GM18517 (cell line): ENCODE data around the gene PBX1.
"Not testable (repeated sequence)": the region's sequence is repeated elsewhere in the genome, so short reads cannot be mapped to it uniquely, and the experiment has no call there.

Experiments
- ATAC-seq: cut with Tn5 transposase; IDR thresholded peaks from one replicate; pipeline ENCODE4 v1.9.1; 2021; ENCODE audit warnings: mild to moderate bottlenecking, moderate library complexity; ENCODE audit not compliant: unreplicated experiment

Gene PBX1

DNA sequence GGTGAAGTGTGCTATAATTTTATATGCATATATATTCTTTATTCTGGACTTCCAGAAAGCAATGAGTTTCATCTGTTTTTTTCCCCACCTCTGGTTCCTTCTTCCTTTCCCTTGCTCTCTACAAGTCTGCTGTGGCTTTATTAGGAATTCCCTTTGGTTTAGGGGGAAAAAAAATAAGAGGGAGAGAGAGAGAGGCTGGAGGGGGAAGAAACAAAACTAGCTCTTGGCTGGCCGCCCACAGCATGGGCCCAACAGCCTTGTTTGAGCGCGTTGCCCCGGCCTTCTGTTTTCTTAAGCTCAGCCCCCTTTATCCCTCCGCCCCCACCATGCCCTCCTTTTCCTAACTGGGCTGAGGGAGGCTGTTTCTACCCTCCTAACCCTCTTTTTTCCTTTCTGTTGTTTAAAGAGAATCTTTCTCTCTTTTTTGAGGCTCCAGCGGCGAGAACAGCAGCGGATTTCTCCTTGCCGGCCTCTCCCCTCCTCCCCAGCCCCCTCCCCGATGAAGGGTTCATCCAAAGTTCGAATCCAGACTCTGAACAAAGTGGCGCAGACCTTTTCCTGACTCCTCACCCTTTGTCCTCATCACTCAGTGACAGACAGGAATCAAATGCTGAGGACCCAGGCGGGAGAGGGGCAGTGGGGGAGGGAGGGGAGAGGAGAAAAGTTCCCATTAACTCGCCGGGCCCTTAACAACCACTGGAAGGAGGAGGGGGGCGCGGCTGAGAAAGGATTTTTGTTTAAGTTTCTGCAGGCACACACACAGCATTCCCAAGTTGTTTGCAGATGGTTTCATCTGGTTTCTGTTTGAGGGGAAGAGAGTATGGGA lies 29.7 kb downstream of the PBX1 start:
- no peak for ATAC-seq

- ATAC-seq = no peak
These were observed 30.4 kb downstream of the PBX1 start for GRCh38 chr1:164589408-164589807.

DNA sequence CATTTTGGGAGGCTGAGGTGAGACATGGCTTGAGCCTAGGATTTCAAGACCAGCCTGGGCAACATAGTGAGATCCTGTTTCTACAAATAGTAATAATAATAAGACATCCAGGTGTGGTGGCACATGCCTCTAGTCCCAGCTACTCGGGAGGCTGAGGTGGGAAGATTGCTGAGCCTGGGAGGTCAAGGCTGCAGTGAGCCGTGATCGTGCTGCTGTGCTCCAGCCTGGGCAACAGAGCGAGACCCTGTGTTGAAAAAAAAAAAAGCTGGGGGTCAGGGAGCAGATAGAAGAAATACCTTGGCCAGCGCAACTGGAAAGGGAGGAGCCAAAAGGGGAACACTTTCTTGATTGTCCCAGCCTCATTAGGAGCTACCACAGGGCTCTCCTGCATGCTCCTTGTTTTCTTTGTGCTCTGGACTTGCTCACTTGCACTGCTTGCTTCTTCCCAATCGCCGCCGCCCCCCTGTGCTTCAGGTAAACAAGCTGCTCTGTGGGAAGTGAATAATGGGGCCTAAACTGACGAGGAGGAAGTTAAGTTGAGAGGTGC lies 31.1 kb downstream of the PBX1 start:
- no peak for ATAC-seq

DNA sequence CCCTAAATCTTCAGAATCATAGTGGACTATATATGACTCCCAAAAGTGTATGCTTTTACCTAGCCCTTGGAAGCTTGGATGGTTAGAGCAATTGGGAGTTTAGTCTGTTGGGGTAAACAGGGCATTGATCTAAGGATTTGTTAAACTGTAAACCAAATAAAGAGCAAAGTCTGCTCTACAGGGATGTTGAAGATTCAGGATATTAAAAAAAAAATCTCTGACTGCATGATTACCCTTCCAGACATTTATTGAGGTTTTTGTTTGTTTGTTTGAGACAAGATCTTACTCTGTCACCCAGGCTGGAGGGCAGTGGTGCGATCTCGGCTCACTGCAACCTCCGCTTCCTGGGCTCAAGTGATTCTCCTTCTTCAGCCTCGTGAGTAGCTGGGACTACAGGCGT lies 31.6 kb downstream of the PBX1 start:
- ATAC-seq = no peak

DNA sequence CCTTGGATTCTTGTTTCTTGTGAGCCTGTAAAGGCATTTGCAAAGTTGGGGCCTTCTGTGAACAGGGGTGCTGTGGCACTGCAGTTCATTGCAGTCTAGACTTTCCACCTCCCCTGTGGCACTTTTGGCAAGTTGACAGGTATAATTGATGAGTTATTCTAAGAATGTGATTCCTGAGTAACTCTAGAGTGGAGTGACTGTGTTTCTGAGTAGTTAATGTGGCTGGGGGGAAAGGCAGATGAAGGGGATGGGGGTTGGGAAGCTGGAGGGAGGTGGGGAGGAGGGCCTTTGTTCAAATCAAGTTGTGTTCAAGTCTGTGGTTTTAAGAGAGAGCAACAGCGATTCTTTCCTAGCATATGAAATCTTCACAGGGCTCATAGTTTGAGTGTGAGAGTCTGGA lies 32.9 kb downstream of the PBX1 start:
- no peak for ATAC-seq

- no peak for ATAC-seq
These were observed 33.6 kb downstream of the PBX1 start for GRCh38 chr1:164592634-164593033.

DNA sequence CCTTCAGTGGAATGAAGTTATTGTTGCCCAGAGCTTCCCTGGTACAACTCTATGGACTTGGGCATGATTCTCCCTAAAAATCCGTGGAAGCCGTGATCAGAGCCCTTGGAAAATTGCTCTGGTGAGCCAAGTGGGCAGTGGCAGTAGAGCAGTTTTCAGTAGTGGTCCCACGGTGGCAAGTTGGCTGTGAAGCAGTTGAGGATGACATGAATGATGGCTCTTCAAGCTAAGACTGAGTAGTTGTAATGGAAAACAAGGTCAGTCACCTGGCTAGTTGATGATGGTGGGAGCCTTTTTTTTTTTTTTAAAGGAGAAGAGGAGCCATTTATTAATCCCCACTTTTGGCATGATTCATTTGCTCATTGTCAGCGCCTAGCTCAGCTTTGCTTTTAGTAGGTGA lies 36.2 kb downstream of the PBX1 start:
- ATAC-seq = no peak

DNA sequence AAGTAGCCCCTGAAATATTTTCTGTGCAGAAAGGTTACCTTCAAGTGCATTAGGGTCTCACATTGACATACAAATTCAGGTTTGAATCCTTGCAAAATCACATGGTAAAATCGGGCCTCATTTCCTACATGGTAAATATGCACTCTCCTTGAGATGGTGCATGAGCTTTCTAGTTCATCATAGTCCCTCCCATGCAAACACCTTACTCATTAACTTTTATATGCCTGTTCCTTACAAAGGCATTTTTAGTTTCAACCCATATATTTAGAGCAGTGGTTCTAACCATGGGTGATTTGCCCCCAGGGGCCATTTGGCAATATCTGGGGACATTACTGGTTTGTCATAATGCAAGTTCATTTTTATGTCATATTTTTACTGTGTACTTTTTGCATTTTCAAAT lies 37.2 kb downstream of the PBX1 start:
- ATAC-seq = no peak

DNA sequence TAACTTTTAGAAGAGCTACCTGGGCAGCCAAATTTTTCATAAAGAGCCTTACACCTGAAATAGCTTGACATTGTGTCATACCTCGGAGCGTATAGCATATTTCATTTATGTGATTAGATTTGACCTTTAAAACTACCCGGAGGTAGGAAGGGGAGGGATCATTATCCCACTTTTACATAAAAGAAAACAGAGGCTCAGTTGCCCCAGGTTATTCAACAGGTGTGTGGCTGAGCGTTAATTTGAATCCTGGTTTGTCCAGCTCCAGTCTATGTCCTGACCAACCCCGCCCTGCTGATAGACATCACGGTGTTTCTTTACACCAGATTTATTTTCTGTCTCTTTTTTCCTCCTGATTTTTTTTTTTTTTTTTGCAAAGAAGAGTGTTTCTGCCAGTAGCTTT lies 39.7 kb downstream of the PBX1 start:
- no peak for ATAC-seq

DNA sequence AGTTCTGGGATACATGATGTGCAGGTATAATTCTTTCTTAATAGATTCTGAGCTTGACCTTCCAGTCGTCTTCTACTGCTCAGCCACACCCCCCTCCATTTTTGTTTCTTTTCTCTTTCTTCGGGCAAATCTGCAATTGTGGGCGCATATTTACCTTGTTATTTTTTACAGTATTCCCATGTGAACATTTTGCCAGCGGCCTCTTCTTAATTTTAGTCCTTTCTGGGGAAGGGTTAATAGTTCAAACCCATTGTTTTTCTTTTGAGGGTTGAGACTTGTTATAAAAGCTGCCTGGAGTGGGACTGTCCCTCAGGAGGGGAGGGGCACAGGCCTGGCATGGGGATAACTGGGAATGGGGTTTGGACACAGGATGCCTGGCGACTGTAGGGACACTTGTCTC lies 40.3 kb downstream of the PBX1 start:
- no peak for ATAC-seq

DNA sequence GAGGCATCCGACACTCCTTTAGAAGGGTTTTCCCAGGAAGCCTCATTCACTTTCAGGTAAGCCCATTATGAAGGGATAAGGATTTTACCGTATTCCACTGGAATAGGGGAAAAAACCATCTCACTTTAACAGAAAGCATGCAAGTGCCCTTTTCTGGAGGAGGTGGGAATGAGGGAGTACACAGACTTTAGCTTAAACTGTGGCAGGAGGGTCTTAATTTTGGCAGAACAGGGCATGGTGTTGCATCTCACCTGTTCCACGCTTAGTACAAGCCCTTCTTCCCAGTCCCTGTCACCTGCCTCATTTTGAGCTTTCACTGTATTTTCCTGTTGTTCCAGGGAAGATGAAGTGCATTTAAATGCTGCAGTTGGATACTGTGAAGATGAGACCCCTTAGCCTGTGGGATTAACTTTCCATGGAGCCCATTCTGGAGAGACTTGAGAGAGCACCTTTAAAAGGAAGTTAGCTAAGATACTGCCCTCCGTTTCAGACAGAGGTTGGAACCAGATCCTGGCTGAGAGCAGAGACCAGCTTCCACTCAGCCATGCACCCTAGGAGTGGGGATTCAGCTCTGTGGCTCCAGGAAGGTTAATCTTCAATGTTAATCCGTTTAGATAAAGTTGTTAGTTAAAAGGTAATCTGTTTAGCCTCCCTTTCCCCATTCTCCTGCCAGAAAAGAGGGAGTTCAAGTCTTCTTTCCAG lies 42.6 kb downstream of the PBX1 start:
- ATAC-seq = no peak

- ATAC-seq = no peak
These were observed 43.1 kb downstream of the PBX1 start for GRCh38 chr1:164602101-164602422.

- ATAC-seq = no peak
These were observed 43.6 kb downstream of the PBX1 start for GRCh38 chr1:164602480-164603093.

GRCh38 chr1:164603805-164604204 lies 44.8 kb downstream of the PBX1 start:
- ATAC-seq = not testable (repeated sequence)

- ATAC-seq = no peak
These were observed 45.6 kb downstream of the PBX1 start for GRCh38 chr1:164604541-164604940.

DNA sequence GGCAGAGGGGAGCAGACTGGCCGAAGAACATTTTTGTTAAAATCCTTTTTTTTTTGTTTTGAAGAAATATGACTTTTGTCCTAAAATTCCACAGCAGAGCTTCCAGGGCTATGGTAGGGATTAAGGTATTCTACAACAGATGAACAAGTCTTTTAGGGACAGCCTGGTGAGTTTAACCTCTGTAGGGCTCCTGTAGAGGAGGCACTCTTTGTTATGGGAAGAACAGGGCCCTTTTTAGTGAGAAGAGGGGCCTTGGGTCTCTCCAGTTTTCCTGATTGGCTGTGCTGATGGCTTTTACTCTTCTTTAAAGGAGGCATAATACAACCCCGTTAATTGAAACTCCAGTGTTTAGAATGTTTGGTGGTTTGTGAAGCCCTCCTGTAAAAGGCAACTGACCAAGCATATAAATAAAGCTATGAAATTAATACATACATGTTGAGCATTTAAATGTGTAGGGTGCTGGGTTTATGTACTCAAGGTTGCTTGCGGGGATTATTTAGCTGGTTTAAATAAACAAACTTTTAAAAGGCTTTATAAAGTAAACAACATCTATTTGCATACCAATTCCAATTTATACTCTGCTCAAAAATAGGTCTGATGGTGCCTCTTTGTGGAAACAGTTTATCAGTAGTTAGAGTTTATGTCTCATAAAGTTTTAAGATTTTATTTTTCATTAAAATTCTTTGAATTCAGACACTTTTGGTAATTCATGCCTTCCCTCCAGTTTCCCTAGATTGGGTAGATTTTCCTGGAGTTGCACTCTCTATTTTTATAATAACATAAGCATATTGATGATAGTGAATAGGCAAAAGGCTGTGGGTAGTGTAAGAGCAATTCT lies 46.5 kb downstream of the PBX1 start:
- ATAC-seq = no peak

GRCh38 chr1:164607351-164607750 lies 48.4 kb downstream of the PBX1 start:
- no peak for ATAC-seq

DNA sequence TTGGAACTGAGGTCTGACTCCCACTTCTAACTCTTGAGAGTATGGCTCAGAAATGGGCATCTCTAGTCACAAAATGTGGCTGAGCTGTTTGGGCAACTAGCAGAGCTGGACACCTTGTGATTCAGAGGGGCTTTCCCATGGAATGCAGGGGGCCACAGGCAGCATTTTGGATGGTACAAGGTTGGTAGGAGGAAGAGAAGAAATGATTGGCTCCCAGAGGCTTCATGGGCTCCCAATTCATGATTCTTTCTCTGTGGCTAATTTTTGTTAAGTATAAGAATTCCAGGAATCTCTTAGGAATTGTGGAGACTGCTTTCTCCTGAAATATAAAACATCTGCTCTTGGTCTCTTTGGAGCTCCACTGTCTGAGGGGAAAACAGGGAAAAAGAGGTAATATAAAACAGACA lies 49.7 kb downstream of the PBX1 start:
- no peak for ATAC-seq

DNA sequence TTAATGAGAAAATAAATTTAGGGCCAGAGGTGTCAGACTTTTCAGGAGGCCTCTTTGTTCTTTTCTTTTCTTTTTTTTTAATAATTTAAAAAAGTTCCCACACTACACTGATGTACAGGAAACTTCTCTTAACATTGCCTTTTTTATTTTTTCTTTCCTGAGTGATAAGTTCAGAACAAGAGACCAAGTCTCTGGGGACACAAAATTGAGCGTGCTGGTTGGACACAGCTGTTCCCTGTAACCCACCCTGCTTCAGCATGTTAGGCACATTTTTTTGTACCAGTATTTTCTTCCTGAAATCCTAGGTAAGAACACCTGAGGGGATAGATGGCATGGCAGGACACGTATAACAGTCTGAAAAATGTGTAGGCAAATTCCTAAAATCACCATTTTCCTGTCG lies 50.1 kb downstream of the PBX1 start:
- ATAC-seq = no peak

- ATAC-seq = no peak
These were observed 51.7 kb downstream of the PBX1 start for GRCh38 chr1:164610538-164611222.
